Skin of body (tissue), 2 donors: ENCODE data around the gene PRR3. TPM values are rescaled to one million over a fixed set of nuclear protein-coding genes. Genes with fewer than 3 reads are reported as not detected.
A peak's percentile ranks its signal among the peaks of the same experiment; 100 is the strongest.
"Not testable (repeated sequence)": the region's sequence is repeated elsewhere in the genome, so short reads cannot be mapped to it uniquely, and the experiment has no call there.

ENCODE experiments used
- DNase-seq: peaks from one replicate; lab custom pipeline; 2025; lab: John Stamatoyannopoulos, UW
- total RNA-seq: library from RNA; depleted of rRNA; stranded (reverse); fragments of >200 nt; gene quantifications from one replicate; pipeline ENCODE4 v1.2.3, GENCODE V29; 2014

The PRR3 gene
- total RNA-seq, 1 donor from 2014 or later: 6.6 TPM

- DNase-seq: peak; percentile 61
Measured at GRCh38 chr6:30570740-30571074, 13.6 kb downstream of the PRR3 start.

- peak; percentile 97 for DNase-seq
Measured at GRCh38 chr6:30571075-30571761, 14.1 kb downstream of the PRR3 start, which contains the start of gene ABCF1. Gene ABCF1 (plus strand): TSS chr6:30571442. CDS start chr6:30571488, 46 bp downstream.

DNA sequence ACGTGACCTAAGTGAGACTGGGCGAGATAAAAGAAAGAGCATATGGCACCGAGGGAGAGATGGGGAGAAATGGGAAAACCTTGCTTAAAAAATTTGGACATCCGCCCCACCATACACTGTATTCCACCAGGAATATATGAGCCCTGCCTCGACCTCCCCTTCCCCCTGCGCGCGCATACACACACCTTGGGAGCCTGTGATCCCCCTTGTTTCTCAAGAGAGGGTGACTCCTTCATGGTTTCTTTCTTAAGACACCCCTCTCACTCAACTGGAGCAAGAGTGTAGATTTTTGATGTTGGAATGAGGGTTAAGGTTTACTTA, 14.6 kb downstream of the PRR3 start:
- no peak for DNase-seq

DNA sequence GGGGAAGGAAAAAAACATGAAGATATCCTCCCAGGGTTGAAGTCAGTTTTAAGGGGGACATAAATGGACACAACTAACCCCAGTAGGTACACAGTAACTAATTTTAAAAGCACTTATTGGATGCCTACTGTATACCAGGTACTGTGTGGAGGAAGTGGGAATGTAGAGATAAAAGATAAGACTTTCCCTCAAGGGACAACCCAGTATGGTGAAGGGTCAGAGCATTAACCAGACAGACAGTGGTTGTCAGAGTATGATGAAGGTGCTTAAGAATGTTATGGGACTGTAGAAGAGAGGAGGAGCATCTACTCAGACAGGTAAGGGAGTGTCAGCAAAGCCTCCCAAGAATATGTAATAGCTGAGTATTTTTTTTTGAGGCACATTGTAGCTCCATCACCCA, 15.1 kb downstream of the PRR3 start:
- DNase-seq: no peak

DNA sequence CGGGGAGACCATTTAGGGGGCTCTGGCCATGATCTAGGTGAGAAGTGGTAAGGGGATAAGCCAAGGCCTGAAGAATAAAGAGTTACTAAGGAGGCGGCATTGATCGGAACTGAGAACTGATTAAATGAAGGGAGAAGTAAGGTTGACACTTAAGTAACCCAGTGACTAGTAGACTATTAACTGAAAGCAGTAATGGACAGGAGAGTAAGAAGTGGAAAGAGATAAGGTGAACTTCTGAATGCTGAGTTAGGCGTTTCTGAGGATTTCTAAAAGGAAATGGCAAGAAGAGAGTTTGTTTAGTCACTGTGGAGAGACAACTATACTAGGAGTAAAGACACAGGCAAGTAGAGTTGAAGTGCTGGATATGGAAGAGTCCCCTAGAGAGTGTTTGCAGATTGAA, 16.0 kb downstream of the PRR3 start:
- no peak for DNase-seq

GRCh38 chr6:30578051-30578450, 21.0 kb downstream of the PRR3 start:
- DNase-seq: no peak

DNA sequence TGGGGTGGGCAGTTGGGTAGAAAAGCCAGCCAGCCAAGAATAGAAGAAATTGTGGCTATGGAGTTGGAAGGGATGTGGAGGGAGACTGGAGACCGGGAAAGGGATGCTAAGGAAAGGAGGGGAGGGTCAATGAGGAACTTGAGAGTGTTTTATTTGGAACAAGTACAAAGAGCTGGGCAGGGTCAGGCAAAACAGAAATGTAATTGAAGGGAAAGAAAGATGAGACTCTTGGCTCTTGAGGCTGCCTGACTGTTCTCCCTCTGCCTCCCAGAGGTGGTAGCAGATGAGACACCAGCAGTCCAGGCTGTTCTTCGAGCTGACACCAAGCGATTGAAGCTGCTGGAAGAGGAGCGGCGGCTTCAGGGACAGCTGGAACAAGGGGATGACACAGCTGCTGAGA, 26.8 kb downstream of the PRR3 start:
- DNase-seq: no peak

- DNase-seq: no peak
Measured at GRCh38 chr6:30589754-30590358, 32.8 kb downstream of the PRR3 start.

- DNase-seq: no peak
Measured at GRCh38 chr6:30590509-30590908, 33.4 kb downstream of the PRR3 start.

GRCh38 chr6:30591008-30591407, 33.9 kb downstream of the PRR3 start:
- peak; percentile 26 for DNase-seq

DNA sequence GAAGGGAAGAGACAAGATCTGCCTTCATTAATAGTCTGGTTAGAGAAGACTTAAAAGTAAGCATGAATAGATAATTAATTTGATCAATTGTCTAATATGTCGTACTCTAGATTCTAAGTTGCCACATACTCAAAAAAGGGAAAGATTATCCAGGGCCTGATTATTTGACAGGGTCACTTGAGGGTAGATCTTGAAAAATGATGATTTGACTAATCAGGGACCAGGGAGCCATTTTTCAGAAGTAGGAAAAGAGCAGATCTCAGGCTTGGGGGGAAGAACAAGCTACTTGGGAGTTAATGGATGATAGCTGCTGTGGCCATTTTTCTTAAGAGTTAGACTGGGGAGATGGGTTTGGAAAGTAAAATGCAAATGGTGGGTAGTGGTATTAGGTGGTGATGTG, 35.2 kb downstream of the PRR3 start:
- no peak for DNase-seq

DNA sequence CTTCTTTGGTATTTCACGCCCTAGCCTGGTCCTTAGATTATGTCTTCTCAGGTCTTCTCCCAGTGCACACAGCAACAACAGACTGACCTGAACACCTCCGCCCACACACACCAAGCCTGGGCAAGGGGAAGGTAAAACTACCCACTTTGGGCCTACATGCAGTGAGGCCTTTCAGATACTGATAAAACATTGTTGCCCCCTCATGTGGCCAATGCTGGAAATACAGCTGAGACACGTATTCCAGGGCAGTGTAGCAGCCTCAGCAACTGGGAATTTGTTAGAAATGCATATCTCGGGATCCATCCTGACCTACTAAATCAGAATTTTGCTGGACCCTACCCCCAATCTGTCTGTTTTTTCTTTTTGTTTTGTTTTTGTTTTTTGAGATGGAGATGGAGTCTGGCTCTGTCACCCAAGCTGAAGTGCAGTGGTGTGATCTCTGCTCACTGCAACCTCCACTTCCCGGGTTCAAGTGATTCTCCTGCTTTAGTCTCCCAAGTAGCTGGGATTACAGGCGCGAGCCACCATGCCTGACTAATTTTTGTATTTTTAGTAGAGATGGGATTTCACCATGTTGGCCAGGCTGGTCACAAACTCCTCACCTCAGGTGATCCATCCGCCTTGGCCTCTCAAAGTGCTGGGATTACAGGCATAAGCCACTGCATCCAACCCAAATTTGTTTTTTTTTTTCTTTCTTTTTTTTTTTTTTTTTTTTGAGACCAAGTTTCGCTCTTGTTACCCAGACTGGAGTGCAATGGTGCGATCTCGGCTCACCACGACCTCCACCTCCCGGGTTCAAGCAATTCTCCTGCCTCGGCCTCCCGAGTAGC, 40.4 kb downstream of the PRR3 start:
- DNase-seq: not testable (repeated sequence)

DNA sequence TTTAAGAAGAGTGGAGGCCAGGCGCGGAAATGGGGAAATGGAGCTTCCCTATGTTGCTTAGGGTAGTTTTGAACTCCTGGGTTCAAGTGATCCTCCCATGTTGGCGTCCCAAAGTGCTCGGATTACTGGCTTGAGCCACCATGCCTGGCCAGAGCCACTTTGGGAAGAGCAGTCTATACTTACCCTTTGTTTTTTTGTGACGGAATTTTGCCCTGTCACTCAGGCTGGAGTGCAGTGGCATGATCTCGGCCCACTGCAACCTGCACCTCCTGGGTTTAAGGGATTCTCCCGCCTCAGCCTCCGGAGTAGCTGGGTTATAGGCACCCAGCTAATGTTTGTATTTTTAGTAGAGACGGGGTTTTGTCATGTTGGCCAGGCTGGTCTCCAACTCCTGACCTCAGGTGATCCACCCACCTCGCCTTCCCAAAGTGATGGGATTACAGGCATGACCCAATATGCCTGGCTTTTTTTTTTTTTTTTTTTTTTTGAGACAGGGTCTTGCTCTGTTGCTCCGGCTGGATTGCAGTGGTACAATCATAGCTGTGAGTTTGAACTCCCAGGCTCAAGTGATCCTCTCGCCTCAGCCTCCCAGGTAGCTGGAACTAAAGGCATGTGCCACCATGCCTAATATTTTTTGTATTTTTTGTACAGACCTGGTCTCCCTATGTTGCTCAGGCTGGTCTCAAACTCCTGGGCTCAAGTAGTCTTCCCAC, 42.0 kb downstream of the PRR3 start:
- no peak for DNase-seq

DNA sequence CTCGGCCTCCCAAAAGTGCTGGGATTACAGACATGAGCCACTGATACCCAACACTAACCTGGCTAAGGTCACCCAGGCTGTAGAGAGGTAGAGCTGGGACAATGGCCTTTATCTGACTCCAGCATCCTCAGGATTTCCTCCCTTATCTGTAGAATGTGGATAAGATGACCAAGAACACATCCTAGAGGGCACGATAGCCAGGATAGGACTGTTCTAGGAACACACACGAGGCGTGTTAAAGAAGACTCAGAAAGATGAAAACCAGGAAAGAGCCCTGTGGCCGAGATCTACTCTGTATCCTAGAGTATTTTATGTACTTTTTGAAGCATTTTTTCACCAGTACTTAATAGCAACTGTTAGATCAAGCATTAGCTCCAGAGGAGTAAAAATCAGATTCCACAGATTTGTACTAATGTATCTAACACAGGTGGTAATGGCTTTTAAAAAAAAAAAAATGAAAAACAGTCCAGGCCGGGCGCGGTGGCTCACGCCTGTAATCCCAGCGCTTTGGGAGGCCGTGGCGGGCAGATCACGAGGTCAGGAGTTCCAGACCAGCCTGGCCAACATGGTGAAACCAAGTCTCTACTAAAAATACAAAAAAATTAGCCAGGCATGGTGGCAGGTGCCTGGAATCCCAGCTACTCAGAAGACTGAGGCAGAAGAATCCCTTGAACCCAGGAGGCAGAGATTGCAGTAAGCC, 42.7 kb downstream of the PRR3 start:
- DNase-seq: no peak

GRCh38 chr6:30600451-30600961, 43.4 kb downstream of the PRR3 start:
- DNase-seq: no peak

DNA sequence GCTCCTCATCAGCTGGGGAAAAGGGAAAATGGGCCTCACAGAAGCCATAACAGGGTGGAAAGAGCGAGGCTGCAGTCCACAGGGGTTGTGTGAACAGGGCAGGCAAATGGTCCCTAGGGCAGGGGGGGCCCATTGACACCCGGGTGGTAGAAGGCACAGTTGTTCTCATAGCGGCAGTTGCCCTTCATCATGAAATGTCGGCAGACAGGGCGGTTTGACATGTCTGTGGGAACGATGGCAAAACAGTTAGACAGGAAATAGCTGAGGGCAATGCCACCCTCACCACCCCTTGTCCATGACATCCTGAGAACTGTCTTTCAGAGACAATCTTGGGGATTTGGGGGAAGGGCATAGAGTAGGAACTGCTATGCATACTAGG, 44.3 kb downstream of the PRR3 start:
- DNase-seq: no peak

DNA sequence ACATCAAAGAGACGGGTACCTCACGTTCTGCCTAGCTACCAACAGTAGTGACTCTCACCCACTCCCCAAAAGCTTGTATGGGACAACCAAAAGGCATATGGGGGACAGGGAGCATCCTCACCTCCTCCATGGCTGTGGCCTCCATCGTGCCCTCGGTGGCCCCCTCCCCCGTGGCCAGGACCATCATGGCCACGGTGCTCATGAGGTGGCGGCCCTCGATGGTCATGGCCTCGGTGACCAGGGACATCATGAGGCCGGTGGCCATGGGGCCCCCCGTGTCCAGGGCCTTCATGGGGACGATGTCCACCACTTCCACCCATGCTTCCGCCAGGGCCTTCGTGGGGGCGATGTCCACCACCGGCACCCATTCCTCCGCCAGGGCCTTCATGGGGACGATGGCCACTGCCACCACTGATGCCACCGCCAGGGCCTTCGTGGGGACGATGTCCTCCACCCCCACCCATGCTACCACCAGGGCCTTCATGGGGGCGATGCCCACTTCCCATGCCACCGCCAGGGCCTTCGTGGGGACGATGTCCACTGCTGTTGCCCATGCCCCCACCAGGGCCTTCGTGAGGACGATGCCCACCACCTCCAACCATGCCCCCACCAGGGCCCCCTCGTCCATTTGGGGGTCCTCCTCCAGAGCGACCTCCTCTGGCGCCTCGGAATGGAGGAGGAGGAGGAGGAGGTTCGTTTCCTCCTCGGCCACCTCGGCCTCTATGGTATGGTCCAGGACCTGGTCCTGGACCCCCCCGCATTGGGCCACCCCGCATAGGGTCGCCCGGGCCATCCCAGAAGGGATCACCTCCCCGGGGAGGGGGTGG, 44.9 kb downstream of the PRR3 start:
- no peak for DNase-seq

DNA sequence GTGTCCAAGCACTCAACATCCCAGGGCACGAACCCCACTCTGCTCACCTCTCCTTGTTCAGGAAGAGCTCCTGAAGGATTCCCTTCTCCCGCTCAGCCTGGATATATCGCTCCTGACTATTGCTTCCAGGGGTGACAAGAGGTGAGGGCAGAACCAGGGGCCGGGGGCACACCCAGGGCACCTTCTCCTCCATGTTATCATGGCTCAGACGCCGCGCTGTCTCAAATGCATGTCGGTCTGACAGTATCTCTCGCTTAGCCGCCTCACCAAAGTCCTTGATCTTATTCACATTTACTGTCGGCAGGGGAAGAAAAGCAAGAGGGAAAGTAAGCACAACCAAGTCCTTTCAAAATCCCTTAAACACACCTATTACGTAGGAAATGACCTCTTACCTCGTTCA, 46.9 kb downstream of the PRR3 start:
- no peak for DNase-seq

DNA sequence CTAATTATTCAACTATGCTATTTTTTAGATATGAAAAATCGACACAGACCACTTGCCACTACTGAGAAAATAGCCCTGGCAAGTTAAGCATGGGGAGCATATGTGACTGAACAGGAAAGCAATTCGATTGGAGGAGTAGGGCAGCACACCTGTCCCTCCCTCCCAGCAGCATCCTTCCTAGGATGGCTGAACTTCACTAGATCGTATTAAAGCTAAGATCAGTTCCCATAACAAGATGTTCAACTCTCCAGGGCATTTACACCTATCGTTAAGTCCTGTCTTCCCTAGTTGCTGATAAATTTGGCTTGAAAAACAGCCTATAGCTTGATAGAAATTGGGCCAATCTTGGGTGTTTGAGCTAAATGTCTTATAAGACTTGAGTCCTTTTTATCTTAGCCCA, 53.0 kb downstream of the PRR3 start:
- DNase-seq: no peak

DNA sequence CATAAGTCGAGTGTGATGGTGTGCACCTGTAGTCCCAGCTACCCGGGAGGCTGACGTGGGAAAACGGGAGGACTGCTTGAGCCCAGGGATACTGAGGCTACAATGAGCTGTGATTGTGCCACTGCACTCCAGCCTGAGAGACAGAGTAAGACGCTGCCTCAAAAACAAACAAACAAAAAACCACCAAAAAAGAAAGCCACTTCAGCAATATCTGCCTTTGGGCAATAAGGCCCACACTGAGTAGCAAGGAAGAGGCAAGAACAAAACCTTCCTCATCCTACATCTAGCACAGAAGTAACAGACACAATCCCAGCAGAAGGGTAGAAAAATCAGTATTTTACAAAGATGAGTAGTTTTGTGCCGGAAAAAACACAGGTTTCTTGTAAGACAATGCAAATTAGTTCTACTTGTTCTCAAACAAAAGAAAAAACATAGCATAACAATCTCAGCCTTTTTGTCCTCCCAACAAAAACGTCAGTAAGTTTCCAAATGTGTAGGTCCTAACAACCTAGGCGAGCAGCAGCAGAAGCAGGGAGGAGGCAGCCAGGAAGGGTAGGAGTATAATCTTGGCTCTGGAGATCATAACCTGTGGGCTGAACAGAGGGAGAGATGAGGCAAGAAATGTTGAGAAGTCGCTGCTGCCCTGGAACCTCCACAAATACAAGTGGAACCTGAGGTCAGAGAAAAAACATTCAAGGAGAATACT, 54.2 kb downstream of the PRR3 start:
- DNase-seq: no peak
